ENCODE measurements around the gene SLC38A8. TPM values are rescaled to one million over a fixed set of nuclear protein-coding genes. Genes with fewer than 3 reads are reported as not detected.

Gene SLC38A8
- total RNA-seq, 1 donor: not detected

DNA sequence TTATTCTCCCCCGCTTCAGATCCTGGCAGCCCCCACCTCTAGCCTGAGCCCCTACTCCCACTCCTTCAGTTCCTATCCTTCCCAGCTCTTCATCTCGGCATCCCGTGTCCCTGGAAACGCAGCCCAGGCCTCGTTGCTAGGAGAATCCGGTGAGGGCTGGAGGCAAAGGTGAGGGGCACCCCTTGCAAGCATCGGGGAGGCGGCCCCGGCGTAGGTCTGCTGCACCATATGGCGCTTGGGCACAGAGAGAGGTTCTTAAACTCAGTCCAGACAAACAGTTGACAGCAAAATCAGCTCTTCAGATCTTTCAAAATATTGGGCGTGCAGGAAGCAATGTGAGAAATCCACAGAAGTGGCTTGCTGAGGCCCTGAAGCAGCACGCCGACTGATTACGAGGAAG, 15.0 kb downstream of the SLC38A8 start:
- DNase-seq (ENCODE audit: low read depth): no peak
- no peak overlapping the region for H3K4me3 ChIP-seq (ENCODE audit: low read depth, low read length)
- TF ChIP-seq, protein P1, sequence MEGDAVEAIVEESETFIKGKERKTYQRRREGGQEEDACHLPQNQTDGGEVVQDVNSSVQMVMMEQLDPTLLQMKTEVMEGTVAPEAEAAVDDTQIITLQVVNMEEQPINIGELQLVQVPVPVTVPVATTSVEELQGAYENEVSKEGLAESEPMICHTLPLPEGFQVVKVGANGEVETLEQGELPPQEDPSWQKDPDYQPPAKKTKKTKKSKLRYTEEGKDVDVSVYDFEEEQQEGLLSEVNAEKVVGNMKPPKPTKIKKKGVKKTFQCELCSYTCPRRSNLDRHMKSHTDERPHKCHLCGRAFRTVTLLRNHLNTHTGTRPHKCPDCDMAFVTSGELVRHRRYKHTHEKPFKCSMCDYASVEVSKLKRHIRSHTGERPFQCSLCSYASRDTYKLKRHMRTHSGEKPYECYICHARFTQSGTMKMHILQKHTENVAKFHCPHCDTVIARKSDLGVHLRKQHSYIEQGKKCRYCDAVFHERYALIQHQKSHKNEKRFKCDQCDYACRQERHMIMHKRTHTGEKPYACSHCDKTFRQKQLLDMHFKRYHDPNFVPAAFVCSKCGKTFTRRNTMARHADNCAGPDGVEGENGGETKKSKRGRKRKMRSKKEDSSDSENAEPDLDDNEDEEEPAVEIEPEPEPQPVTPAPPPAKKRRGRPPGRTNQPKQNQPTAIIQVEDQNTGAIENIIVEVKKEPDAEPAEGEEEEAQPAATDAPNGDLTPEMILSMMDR (IDR thresholded peaks at IDR 0.05; ENCODE audit: insufficient read depth, low read length): no peak

DNA sequence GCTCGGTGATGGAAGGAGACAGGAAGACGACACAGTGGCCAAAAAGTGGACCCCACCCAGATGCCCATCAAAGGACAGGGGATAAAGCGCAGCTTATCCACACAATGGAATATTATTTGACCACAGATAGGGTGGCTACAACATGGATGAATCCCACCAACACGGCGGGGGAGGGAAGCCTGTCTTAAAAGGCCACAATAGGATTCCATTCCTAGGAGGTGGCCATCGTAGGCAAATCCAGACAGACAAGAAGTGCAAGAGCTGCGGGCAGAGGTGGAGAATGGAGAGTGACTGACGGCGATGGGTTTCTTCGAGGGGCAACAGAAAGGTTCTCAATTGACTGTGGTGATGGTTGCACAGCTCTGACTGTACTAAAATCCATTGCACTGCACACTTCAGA, 16.0 kb downstream of the SLC38A8 start:
- no peak for DNase-seq (ENCODE audit: low read depth)
- TF ChIP-seq, protein P1 (IDR thresholded peaks at IDR 0.05; ENCODE audit: insufficient read depth, low read length): no peak

DNA sequence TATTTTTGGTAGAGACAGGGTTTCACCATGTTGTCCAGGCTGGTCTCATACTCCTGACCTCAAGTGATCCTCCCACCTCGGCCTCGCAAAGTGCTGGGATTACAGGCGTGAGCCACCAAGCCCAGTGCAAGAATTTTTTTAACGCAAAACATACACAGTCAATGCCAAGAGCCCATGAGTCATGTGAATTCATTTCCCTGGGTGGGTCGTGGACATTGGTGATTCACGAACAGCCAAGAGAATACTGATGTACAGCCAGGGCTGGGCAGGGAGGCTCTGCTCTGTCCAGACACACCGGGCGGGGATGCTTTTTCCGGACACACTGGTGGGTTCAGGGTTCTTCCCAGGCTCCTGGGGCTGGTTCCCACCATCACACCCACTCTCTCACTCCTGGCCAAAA, 17.7 kb downstream of the SLC38A8 start:
- TF ChIP-seq, protein P1 (IDR thresholded peaks at IDR 0.05; ENCODE audit: insufficient read depth, low read length): no peak
- H3K4me3 ChIP-seq (ENCODE audit: low read depth, low read length): no peak overlapping the region
- DNase-seq (ENCODE audit: low read depth): peak; percentile 86

More for the DNA sequence above, 16.0 kb downstream of the SLC38A8 start:
- no peak overlapping the region for H3K4me3 ChIP-seq (ENCODE audit: low read depth, low read length)

DNA sequence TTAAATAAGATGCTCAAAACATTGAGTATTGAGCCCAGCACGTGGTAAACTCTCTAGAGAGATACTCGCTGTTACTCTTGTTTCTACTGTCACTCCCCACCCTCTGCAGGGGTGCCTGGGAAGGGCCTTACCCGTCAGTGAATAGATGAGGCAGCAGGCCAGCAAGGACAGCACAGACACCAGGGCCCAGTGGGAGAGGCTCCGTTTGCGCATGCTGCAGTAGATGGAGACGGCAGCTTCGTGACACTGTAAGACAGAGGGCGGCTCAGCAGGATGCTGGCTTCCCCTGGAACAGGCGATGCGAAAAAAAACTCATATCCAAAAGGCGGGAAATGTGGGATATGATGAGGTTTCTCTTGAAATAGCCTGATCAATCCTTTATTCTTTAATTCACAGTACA, 20.0 kb downstream of the SLC38A8 start:
- H3K4me3 ChIP-seq (ENCODE audit: low read depth, low read length): no peak overlapping the region
- DNase-seq (ENCODE audit: low read depth): no peak
- TF ChIP-seq, protein P1 (IDR thresholded peaks at IDR 0.05; ENCODE audit: insufficient read depth, low read length): no peak

DNA sequence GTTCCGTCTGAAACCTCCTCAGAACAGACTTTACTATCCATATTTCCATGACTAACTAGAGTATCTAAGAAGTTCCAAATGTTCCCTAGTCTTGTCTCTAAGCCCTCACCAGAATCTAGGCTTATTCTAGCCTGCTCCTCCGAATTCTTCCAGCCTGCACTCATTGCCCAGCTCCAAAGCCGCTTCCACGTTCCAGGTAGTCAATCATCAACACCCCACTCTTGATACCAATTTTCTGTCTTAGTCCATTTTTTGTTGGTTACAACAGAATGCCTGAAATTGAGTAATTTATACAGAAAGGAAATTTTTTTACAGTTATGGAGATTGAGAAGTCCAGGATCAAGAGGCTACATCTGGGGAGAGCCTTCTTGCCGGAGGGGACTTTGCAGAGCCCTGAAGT, 21.1 kb downstream of the SLC38A8 start:
- TF ChIP-seq, protein P1 (IDR thresholded peaks at IDR 0.05; ENCODE audit: insufficient read depth, low read length): no peak
- no peak overlapping the region for H3K4me3 ChIP-seq (ENCODE audit: low read depth, low read length)
- DNase-seq (ENCODE audit: low read depth): no peak

DNA sequence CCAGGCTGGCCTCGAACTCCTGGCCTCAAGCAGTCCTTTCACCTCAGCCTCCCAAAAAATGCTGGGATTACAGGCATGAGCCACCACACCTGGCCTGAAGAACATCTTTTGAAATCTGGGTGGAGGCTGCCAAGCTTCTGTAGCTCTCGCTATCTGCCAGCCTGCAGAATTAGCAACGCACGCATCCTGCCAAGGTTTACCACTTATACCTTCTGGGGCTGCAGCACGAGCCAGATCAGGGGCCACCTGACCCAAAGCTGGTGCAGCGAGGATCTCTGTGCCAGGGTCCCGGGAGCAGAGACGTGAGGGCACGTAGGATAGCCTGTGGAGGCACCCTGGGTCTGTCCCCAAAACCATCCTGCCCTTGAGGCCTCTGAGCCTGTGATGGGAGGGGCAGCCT, 22.2 kb downstream of the SLC38A8 start:
- TF ChIP-seq, protein P1 (IDR thresholded peaks at IDR 0.05; ENCODE audit: insufficient read depth, low read length): no peak
- no peak overlapping the region for H3K4me3 ChIP-seq (ENCODE audit: low read depth, low read length)
- no peak for DNase-seq (ENCODE audit: low read depth)

DNA sequence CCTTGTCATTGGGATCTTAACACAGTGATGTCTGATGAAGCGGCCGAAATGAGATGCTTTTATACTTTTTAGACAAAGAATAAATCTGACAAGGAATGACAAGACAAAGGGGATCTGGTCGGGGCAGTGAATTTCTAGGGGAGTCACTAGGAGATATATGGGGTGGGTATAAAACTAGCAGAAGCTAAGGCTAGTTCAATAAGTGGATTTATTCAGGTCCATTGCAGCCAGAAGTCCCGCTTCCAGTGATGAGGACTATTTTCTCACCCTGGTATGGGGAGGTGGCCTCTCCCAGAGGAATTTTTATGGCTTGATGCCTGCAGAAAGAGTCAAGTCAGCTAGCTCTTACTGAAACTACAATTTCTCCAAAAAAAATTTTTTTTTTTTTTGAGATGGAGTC, 23.9 kb downstream of the SLC38A8 start:
- no peak for DNase-seq (ENCODE audit: low read depth)
- H3K4me3 ChIP-seq (ENCODE audit: low read depth, low read length): no peak overlapping the region
- TF ChIP-seq, protein P1 (IDR thresholded peaks at IDR 0.05; ENCODE audit: insufficient read depth, low read length): no peak

Measured in fibroblast of the aortic adventitia (primary cell).